GM06990 (cell line): ENCODE measurements around the gene ESPNL.

Experiments
- DNase-seq: peaks from one replicate; pipeline ENCODE4 v3.0.0-alpha.2; 2011; ENCODE audit not compliant: insufficient read length; ENCODE audit errors: extremely low read depth
- H3K27me3 ChIP-seq: replicated peaks from 2 replicates; pipeline ENCODE4 v1.6.0; 2011; ENCODE audit warnings: low read length; ENCODE audit not compliant: control insufficient read depth, insufficient read depth
- H3K36me3 ChIP-seq: 2 replicates; pipeline ENCODE4 v1.5.1; 2011; ENCODE audit warnings: low read length; ENCODE audit not compliant: control insufficient read depth, insufficient read depth
- H3K4me3 ChIP-seq: replicated peaks from 2 replicates; pipeline ENCODE4 v1.5.1; 2011; ENCODE audit warnings: low read depth, mild to moderate bottlenecking, control low read depth, low read length
- CTCF ChIP-seq: IDR thresholded peaks from 2 replicates; pipeline ENCODE4 v1.5.1; 2011; ENCODE audit warnings: low read length, control low read depth, mild to moderate bottlenecking, inconsistent platforms; ENCODE audit not compliant: insufficient read depth, poor library complexity, severe bottlenecking

Gene ESPNL

GRCh38 chr2:238090887-238091286, 9.3 kb upstream of the ESPNL start:
- TF ChIP-seq CTCF: no peak
- Histone ChIP-seq H3K27me3 (no peaks in the 10 kb centered on the region), H3K4me3 (no peak overlapping the region), H3K36me3 (peaks cover 4% of the 10 kb centered on the region)
- no peak for DNase-seq

GRCh38 chr2:238091436-238092060, 8.6 kb upstream of the ESPNL start:
- H3K4me3 ChIP-seq: no peak overlapping the region
- H3K27me3 ChIP-seq: no peaks in the 10 kb centered on the region
- no peak for DNase-seq
- no peak for TF ChIP-seq CTCF
- peaks cover 4% of the 10 kb centered on the region for H3K36me3 ChIP-seq

- no peak overlapping the region for H3K4me3 ChIP-seq
- H3K36me3 ChIP-seq: peaks cover 4% of the 10 kb centered on the region
- DNase-seq: no peak
- no peaks in the 10 kb centered on the region for H3K27me3 ChIP-seq
- TF ChIP-seq CTCF: no peak
Measured at GRCh38 chr2:238092486-238093035, 7.6 kb upstream of the ESPNL start.

GRCh38 chr2:238093181-238094140, 6.7 kb upstream of the ESPNL start:
- H3K4me3 ChIP-seq: no peak overlapping the region
- DNase-seq: no peak
- no peak for TF ChIP-seq CTCF
- H3K27me3 ChIP-seq: no peaks in the 10 kb centered on the region
- peaks cover 4% of the 10 kb centered on the region for H3K36me3 ChIP-seq

GRCh38 chr2:238094438-238095022, 5.6 kb upstream of the ESPNL start:
- no peak for DNase-seq
- peaks cover 4% of the 10 kb centered on the region for H3K36me3 ChIP-seq
- no peak for TF ChIP-seq CTCF

More at GRCh38 chr2:238094438-238095022, 5.6 kb upstream of the ESPNL start:
- no peak overlapping the region for H3K4me3 ChIP-seq
- no peaks in the 10 kb centered on the region for H3K27me3 ChIP-seq
